Measurements from ENCODE around the gene TESK2. TPM values are rescaled to one million over a fixed set of nuclear protein-coding genes. Genes with fewer than 3 reads are reported as not detected.

The TESK2 gene
- polyA plus RNA-seq, 1 of the 3 experiments (the other 2 are of a cell fraction): 1.3 TPM

DNA sequence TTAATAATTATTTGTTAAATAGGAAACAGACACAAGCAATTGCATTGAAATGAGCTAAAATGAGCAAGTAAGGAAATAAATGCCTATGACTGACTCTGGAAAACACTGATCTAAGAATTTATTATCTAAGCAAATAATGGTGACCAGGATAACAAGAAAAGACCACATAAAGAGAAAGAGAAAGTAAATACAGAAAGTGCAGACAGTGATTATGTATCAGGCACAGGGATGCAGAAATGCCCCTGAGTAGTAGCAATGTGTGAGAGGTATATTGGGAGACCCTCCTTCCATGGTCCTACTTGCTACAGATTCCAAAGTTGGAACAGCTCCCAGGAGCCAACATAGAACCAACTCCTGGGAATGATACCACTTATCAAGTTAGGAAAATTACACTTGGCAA lies 117.4 kb downstream of the TESK2 start (continued):
- TF ChIP-seq, protein P1, sequence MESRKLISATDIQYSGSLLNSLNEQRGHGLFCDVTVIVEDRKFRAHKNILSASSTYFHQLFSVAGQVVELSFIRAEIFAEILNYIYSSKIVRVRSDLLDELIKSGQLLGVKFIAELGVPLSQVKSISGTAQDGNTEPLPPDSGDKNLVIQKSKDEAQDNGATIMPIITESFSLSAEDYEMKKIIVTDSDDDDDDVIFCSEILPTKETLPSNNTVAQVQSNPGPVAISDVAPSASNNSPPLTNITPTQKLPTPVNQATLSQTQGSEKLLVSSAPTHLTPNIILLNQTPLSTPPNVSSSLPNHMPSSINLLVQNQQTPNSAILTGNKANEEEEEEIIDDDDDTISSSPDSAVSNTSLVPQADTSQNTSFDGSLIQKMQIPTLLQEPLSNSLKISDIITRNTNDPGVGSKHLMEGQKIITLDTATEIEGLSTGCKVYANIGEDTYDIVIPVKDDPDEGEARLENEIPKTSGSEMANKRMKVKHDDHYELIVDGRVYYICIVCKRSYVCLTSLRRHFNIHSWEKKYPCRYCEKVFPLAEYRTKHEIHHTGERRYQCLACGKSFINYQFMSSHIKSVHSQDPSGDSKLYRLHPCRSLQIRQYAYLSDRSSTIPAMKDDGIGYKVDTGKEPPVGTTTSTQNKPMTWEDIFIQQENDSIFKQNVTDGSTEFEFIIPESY (IDR thresholded peaks at IDR 0.05; ENCODE audit: borderline replicate concordance, low read depth): no peak
- TF ChIP-seq NFIC (IDR thresholded peaks at IDR 0.05; ENCODE audit: borderline replicate concordance) (no peak), TAF1 (IDR thresholded peaks at IDR 0.05; ENCODE audit: borderline replicate concordance, low read depth, low read length) (no peak)
- TF ChIP-seq, protein P2, sequence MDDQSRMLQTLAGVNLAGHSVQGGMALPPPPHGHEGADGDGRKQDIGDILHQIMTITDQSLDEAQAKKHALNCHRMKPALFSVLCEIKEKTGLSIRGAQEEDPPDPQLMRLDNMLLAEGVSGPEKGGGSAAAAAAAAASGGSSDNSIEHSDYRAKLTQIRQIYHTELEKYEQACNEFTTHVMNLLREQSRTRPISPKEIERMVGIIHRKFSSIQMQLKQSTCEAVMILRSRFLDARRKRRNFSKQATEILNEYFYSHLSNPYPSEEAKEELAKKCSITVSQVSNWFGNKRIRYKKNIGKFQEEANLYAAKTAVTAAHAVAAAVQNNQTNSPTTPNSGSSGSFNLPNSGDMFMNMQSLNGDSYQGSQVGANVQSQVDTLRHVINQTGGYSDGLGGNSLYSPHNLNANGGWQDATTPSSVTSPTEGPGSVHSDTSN (IDR thresholded peaks at IDR 0.05): no peak

DNA sequence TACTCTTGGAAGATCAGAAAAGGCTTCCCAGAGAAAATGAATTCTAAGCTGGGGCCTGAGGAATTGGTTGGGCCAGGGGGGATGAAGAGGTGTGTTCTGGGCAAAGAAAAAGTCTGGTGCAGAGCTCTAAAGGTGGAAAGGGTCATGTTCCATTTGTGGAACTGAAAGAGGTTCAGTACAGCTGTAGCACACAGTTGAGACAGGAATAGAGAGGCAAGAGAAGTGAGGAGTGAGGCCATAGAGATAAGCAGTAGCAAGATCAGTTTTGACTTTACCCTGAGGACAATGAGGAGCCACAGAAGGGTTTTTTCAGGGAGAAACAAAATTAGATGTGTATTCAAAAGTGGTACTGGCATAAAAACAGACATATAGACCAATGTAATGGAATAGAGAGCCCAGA lies 120.4 kb downstream of the TESK2 start:
- ChIA-PET POLR2A (no interaction called here), CTCF (no interaction called here)
- H3K4me1 ChIP-seq (ENCODE audit: control insufficient read depth in 1 of 2, insufficient read depth in 2 of 2, low read depth in 1 of 2, low read length in 1 of 2): no peaks in the 10 kb centered on the region
- H3K9me3 ChIP-seq: no peaks in the 10 kb centered on the region
- no peaks in the 10 kb centered on the region for H3F3A ChIP-seq (replicated peaks; ENCODE audit: insufficient read depth)
- no peak overlapping the region for H3K4me2 ChIP-seq
- no peaks in the 10 kb centered on the region for H3K9me2 ChIP-seq
- TF ChIP-seq MEF2A (IDR thresholded peaks at IDR 0.05; ENCODE audit: borderline replicate concordance, low read depth): no peak
- no peak for TF ChIP-seq SMC3 (IDR thresholded peaks at IDR 0.05; ENCODE audit: low read depth, low read length)
- TF ChIP-seq YY1 (IDR thresholded peaks at IDR 0.05; ENCODE audit: low read depth): no peak
- no peak for TF ChIP-seq TAF1 (IDR thresholded peaks at IDR 0.05; ENCODE audit: borderline replicate concordance, low read depth, low read length)
- TF ChIP-seq, protein P1 (IDR thresholded peaks at IDR 0.05; ENCODE audit: borderline replicate concordance, low read depth): no peak
- H3K4me3 ChIP-seq (ENCODE audit: low read depth in 2 of 2, low read length in 1 of 2): no peak overlapping the region
- no peak for DNase-seq
- no peaks in the 10 kb centered on the region for H3K27me3 ChIP-seq (ENCODE audit: insufficient read depth)
- H3K9ac ChIP-seq: no peak overlapping the region
- no peaks in the 10 kb centered on the region for H3K79me2 ChIP-seq (ENCODE audit: insufficient read depth)
- no peak overlapping the region for H2AFZ ChIP-seq (ENCODE audit: low read depth)
- no peaks in the 10 kb centered on the region for H3K36me3 ChIP-seq (replicated peaks in 1 of 2; ENCODE audit: control insufficient read depth in 1 of 2, insufficient read depth in 2 of 2, low read length in 1 of 2)
- H3K27ac ChIP-seq (ENCODE audit: low read depth in 2 of 2, low read length in 1 of 2): no peak overlapping the region
- H4K20me1 ChIP-seq (ENCODE audit: insufficient read depth): no peaks in the 10 kb centered on the region

DNA sequence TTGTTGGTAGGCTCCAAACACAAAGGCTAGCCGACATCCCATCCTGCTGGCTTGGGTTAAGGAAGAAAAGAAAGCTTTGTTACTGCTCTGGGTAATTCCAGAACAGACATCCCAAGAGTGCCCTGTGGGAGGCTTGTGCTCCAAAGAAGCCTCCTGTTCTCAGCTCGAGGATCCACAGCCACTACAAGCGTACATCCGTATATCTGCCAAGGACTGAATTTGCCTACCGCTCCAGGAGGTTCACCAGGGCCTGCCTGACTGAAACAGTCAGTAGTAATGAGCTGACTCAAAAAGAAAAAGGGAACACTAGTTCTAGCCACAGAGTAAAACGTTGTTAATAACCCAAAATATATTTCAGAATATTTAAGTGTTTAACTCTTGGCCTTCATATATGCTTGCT lies 125.9 kb downstream of the TESK2 start:
- Histone ChIP-seq H3K27me3 (ENCODE audit: insufficient read depth) (no peaks in the 10 kb centered on the region), H3K4me2 (no peak overlapping the region), H3K9me3 (no peaks in the 10 kb centered on the region), H3K27ac (ENCODE audit: low read depth in 2 of 2, low read length in 1 of 2) (no peak overlapping the region), H3K79me2 (ENCODE audit: insufficient read depth) (no peaks in the 10 kb centered on the region), H2AFZ (ENCODE audit: low read depth) (no peak overlapping the region), H4K20me1 (ENCODE audit: insufficient read depth) (no peaks in the 10 kb centered on the region), H3K9me2 (no peaks in the 10 kb centered on the region), H3K9ac (no peak overlapping the region), H3K36me3 (replicated peaks in 1 of 2; ENCODE audit: control insufficient read depth in 1 of 2, insufficient read depth in 2 of 2, low read length in 1 of 2) (no peaks in the 10 kb centered on the region), H3K4me3 (ENCODE audit: low read depth in 2 of 2, low read length in 1 of 2) (no peak overlapping the region), H3F3A (replicated peaks; ENCODE audit: insufficient read depth) (no peaks in the 10 kb centered on the region), H3K4me1 (ENCODE audit: control insufficient read depth in 1 of 2, insufficient read depth in 2 of 2, low read depth in 1 of 2, low read length in 1 of 2) (no peaks in the 10 kb centered on the region)
- ChIA-PET POLR2A (no interaction called here), CTCF (interaction anchor here (1.0 to 9.2 kb wide), 2 partner anchors 128 to 148 kb away, joined by 5 to 158 read pairs; partner anchors contain the start of gene TESK2)
- DNase-seq: no peak
- TF ChIP-seq, protein P3, sequence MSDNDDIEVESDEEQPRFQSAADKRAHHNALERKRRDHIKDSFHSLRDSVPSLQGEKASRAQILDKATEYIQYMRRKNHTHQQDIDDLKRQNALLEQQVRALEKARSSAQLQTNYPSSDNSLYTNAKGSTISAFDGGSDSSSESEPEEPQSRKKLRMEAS (IDR thresholded peaks at IDR 0.05; ENCODE audit: low read depth): no peak
- TF ChIP-seq NRF1 (IDR thresholded peaks at IDR 0.05; ENCODE audit: low read depth, low read length): no peak
- TF ChIP-seq, protein P4, sequence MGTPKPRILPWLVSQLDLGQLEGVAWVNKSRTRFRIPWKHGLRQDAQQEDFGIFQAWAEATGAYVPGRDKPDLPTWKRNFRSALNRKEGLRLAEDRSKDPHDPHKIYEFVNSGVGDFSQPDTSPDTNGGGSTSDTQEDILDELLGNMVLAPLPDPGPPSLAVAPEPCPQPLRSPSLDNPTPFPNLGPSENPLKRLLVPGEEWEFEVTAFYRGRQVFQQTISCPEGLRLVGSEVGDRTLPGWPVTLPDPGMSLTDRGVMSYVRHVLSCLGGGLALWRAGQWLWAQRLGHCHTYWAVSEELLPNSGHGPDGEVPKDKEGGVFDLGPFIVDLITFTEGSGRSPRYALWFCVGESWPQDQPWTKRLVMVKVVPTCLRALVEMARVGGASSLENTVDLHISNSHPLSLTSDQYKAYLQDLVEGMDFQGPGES (IDR thresholded peaks at IDR 0.05; ENCODE audit: low read depth, low read length): no peak
- TF ChIP-seq NFIC (IDR thresholded peaks at IDR 0.05; ENCODE audit: borderline replicate concordance): no peak
- TF ChIP-seq RAD21 (IDR thresholded peaks at IDR 0.05; ENCODE audit: low read length): no peak
- no peak for TF ChIP-seq MEF2A (IDR thresholded peaks at IDR 0.05; ENCODE audit: borderline replicate concordance, low read depth)
- no peak for TF ChIP-seq YY1 (IDR thresholded peaks at IDR 0.05; ENCODE audit: low read depth)
- 75% methylated on average over 6 of the region's 6 CpGs for WGBS (ENCODE audit: low lambda C conversion rate)
